Neutrophil (primary cell): ENCODE measurements around the gene DPP7.

Experiments
- H3K27ac ChIP-seq: fragments of 200-600 bp; sonication (generic); 2 replicates; pipeline ENCODE4 v1.5.1; 2016; ENCODE audit warnings: mild to moderate bottlenecking, moderate library complexity
- H3K27me3 ChIP-seq: fragments of 200-600 bp; sonication (generic); 2 replicates; pipeline ENCODE4 v1.6.0; 2016; ENCODE audit warnings: mild to moderate bottlenecking
- H3K36me3 ChIP-seq: fragments of 200-600 bp; sonication (generic); 2 replicates; pipeline ENCODE4 v1.5.1; 2017
- H3K4me1 ChIP-seq, 2 experiments: fragments of 200-600 bp in 1 of 2; sonication (generic) in 1 of 2; 1 replicate in 1 of 2; 2 replicates in 1 of 2; pipeline versions ENCODE4 v1.5.1 to v1.6.1; 2013 to 2016; ENCODE audit warnings: low read depth in 1 of 2, low read length in 1 of 2, mild to moderate bottlenecking in 1 of 2, moderate library complexity in 1 of 2; ENCODE audit not compliant: control insufficient read depth in 1 of 2, insufficient read depth in 1 of 2
- H3K4me3 ChIP-seq, 2 experiments: fragments of 200-600 bp in 1 of 2; sonication (generic) in 1 of 2; 1 replicate in 1 of 2; 2 replicates in 1 of 2; pipeline ENCODE4 v1.5.1; 2013 to 2016; ENCODE audit warnings: low read depth in 1 of 2, low read length in 1 of 2, mild to moderate bottlenecking in 1 of 2, moderate library complexity in 1 of 2
- H3K9me3 ChIP-seq: fragments of 200-600 bp; sonication (generic); 2 replicates; pipeline ENCODE4 v1.5.1; 2016
- TF ChIP-seq, protein P1 (sequence below): fragments of 200-600 bp; sonication (generic); IDR thresholded peaks from 2 replicates; pipeline ENCODE4 v1.5.1; 2016; ENCODE audit warnings: antibody characterized with exemption

The DPP7 gene

DNA sequence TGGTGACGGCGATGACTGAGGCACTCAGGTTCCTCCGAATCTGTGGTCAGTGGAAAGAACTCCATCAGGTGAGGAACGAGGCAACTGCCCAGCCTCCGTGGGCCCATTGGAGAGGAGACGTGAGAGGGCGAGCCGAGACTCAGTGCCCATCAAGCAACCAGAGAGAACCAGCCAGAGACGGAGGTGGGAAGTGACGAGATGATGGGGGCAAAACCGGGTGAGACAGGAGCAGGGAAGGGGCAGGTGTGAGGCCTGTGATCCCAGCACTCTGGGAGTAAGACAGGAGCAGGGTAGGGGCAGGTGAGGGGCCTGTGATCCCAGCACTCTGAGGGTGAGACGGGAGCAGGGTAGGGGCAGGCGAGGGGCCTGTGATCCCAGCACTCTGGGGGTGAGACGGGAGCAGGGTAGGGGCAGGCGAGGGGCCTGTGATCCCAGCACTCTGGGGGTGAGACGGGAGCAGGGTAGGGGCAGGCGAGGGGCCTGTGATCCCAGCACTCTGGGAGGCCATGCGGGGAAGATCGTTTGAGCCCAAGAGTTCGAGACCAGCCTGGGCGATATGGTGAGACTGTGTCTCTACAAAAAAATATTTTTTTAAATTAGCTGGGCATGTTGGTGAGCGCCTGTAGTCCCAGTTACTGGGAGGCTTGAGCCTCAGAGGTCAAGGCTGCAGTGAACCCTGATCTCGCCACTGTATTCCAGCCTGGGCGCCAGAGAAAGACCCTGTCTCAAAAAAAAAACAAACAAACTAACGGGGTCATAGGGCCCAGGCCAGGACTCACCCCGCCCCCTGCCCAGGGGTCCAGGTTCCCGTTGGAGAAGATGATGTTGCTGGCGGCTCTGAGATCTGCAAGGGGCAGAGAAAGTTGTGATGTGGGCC is 3.4 kb downstream of the DPP7 start:
- Histone ChIP-seq H3K36me3 (peaks cover 48% of the 10 kb centered on the region), H3K9me3 (no peaks in the 10 kb centered on the region), H3K4me1 (peaks cover 7 to 14% of the 10 kb centered on the region in 2 experiments), H3K4me3 (no peak overlapping the region), H3K27ac (no peak overlapping the region), H3K27me3 (peaks cover 30% of the 10 kb centered on the region)
- TF ChIP-seq, protein P1, sequence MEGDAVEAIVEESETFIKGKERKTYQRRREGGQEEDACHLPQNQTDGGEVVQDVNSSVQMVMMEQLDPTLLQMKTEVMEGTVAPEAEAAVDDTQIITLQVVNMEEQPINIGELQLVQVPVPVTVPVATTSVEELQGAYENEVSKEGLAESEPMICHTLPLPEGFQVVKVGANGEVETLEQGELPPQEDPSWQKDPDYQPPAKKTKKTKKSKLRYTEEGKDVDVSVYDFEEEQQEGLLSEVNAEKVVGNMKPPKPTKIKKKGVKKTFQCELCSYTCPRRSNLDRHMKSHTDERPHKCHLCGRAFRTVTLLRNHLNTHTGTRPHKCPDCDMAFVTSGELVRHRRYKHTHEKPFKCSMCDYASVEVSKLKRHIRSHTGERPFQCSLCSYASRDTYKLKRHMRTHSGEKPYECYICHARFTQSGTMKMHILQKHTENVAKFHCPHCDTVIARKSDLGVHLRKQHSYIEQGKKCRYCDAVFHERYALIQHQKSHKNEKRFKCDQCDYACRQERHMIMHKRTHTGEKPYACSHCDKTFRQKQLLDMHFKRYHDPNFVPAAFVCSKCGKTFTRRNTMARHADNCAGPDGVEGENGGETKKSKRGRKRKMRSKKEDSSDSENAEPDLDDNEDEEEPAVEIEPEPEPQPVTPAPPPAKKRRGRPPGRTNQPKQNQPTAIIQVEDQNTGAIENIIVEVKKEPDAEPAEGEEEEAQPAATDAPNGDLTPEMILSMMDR: no peak

DNA sequence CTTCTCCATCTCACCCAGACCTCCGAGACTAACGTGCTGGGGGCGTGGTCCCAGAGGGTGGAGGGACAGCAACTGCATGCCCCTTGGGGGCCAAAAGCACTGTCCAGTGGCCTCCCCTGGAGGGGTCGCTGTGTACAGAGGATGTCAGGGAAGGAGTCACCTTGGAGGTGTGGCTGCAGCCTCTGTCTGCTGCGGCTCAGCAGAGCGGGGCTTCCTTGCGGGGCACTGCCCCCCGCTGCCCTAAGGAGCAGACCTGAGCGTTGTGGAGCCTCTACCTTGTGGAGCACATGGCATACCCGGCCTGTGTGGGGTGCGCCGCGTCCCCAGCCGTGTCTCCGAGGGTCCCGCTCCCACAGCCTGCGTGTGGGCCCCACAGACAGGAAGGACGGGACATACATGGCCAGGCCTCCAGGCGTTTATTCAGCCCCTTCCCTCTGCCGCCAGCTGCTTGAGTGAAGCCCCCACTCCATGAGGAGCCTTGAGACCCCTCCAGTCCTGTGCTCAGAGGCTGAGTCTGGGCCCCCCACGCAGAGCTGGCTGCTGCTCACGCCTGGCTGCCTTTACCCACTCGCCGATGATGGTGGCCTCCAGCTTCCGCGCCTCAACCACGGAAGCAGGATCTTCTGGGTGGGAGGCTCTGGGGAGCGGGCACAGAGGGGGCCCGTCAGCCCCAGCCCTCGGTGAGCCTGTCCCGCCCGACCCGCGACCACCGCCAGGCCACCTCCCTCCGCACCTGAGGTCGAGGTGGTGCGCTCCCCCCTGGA is 4.2 kb downstream of the DPP7 start:
- Histone ChIP-seq H3K27ac (no peak overlapping the region), H3K4me3 (no peak overlapping the region), H3K27me3 (peaks cover 22% of the 10 kb centered on the region), H3K9me3 (no peaks in the 10 kb centered on the region), H3K36me3 (peaks cover 56% of the 10 kb centered on the region), H3K4me1 (peaks cover 7 to 14% of the 10 kb centered on the region in 2 experiments)
- TF ChIP-seq, protein P1: no peak

DNA sequence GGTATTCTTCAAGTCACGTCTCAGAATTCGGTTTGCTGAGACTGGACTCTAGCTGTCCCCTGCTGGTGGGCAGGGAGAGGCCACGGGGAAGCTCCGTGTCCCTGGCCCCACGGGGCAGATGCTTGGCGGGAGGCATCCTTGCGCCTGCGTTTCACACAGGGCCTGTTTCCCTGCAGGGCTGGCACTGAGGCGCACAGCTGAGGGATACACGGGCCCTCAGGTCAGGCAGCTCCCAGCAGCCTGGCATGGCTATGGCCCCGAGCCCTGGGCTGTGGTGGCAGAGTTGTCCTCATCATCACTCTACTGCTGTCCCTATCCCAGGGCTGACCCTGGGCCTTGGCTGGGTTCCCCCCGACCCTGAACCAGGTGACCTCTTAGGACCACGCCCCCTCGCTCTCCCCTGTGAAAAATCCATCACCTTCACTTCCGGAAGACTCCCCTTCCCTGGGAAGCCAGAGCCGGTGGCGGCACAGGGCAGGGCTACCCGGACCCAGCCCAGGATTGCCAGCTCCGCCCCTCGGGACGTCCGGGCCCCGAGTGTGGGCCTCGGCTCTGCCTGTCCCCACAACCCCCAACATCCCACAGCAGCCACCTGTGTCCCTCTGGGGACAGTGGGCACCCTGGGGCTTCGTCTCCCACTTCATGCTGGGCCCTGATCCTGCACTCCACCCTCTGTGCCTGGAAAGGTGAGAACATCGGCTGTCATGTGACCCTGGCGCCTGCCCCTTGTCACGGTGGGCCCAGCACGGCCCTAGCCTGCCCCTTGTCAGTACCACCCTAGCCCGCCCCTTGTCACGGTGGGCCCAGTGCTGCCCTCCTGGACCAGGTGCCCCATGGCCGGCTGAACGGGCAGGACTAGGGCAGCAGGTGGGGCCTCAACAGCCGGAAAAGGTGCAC is 5.0 kb downstream of the DPP7 start:
- Histone ChIP-seq H3K9me3 (no peaks in the 10 kb centered on the region), H3K27ac (no peak overlapping the region), H3K4me1 (peaks cover 0 to 7% of the 10 kb centered on the region in 2 experiments), H3K36me3 (peaks cover 64% of the 10 kb centered on the region), H3K4me3 (no peak overlapping the region), H3K27me3 (peaks cover 14% of the 10 kb centered on the region)
- TF ChIP-seq, protein P1: no peak

DNA sequence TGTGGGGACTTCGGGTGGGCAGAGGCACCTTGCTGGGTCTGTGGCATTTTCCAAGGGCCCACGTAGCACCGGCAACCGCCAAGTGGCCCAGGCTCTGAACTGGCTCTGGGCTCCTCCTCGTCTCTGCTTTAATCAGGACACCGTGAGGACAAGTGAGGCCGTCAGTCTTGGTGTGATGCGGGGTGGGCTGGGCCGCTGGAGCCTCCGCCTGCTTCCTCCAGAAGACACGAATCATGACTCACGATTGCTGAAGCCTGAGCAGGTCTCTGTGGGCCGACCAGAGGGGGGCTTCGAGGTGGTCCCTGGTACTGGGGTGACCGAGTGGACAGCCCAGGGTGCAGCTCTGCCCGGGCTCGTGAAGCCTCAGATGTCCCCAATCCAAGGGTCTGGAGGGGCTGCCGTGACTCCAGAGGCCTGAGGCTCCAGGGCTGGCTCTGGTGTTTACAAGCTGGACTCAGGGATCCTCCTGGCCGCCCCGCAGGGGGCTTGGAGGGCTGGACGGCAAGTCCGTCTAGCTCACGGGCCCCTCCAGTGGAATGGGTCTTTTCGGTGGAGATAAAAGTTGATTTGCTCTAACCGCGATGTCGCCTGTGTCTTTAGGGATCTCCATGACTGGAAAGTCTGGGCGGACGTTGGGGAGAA is 5.8 kb downstream of the DPP7 start:
- no peaks in the 10 kb centered on the region for H3K9me3 ChIP-seq
- peaks cover 0 to 3% of the 10 kb centered on the region in 2 experiments for H3K4me1 ChIP-seq
- no peak overlapping the region for H3K27ac ChIP-seq
- peaks cover 72% of the 10 kb centered on the region for H3K36me3 ChIP-seq
- H3K4me3 ChIP-seq: no peak overlapping the region
- H3K27me3 ChIP-seq: peaks cover 8% of the 10 kb centered on the region
- TF ChIP-seq, protein P1: no peak

DNA sequence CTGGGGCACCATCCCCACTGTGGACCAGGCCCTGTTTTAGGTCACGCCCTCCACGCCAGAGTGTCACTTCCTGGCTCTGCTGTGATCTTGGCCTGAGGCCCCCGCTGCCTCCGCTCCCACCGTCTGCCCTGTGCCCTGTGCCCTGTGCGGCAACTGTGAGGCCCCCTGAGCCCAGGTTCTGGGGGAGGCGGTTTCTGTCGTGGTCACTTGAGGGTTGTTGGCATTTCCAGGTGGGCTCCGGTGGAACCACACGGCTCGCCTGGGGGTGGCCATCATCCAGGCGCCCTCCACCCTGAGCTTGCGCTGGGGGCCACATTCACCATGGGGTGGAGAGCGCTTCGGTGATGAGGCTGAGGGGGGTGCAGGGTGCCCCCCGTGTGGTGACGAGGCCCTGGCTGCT is 6.6 kb downstream of the DPP7 start:
- H3K9me3 ChIP-seq: no peaks in the 10 kb centered on the region
- H3K36me3 ChIP-seq: peaks cover 79% of the 10 kb centered on the region
- H3K4me3 ChIP-seq: no peak overlapping the region
- TF ChIP-seq, protein P1: no peak
- H3K27me3 ChIP-seq: peaks cover under 1% of the 10 kb centered on the region
- no peak overlapping the region for H3K27ac ChIP-seq
- no peaks in the 10 kb centered on the region for H3K4me1 ChIP-seq
